CD4-positive, alpha-beta T cell treated with Interleukin-21 for 1 hour (primary cell): ENCODE results near the gene EPHB2.
"Not testable (repeated sequence)": the region's sequence is repeated elsewhere in the genome, so short reads cannot be mapped to it uniquely, and the experiment has no call there.

Experiments
- DNase-seq: peaks from one replicate; pipeline ENCODE4 v3.0.0-alpha.2; 2020

Gene EPHB2

GRCh38 chr1:22843441-22844183 lies 133.0 kb downstream of the EPHB2 start:
- not testable (repeated sequence) for DNase-seq

DNA sequence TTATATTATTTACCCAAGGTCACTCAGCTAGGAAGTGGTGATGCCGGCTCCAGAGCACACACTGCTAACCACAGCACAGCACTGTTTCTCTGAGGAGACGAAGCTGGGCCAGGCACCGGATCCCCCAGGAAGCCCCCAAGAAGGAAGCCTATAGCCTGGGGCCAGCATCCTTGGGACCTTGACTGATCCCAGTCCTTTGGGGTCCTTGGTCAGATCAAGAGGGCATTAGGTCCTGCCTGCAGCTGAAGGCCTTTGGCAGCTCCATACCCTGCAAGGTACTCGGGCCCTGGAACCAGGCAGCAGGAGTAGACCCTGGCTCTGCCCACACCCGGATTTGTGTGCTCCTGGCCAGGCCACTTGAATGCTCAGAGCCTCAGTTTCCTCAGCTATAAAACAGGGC lies 134.0 kb downstream of the EPHB2 start:
- no peak for DNase-seq

- DNase-seq, result no peak
Observed at GRCh38 chr1:22845398-22845935, 134.8 kb downstream of the EPHB2 start.

GRCh38 chr1:22846458-22846857 lies 135.8 kb downstream of the EPHB2 start:
- no peak for DNase-seq

GRCh38 chr1:22847249-22847648 lies 136.6 kb downstream of the EPHB2 start:
- DNase-seq, result no peak

DNA sequence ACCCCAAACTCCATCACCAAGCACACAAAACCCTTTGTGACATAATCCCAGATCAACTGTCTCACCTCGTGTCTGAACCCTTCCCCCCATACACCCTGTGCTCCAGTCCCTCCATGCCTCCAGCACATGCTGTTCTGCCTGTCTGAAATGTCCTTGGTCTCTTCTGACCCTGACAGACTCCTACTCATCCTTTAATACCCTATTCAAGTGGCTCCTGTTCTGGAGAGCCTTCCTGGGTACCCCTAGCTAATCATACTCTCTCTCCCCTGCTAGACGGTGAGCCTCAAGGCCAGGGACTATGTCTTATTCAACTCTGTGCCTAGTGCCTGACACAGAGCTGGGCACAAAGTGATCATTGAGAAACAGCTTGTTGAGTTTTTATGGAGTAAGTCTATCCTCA lies 137.1 kb downstream of the EPHB2 start:
- no peak for DNase-seq

GRCh38 chr1:22848405-22848804 lies 137.8 kb downstream of the EPHB2 start:
- no peak for DNase-seq

DNA sequence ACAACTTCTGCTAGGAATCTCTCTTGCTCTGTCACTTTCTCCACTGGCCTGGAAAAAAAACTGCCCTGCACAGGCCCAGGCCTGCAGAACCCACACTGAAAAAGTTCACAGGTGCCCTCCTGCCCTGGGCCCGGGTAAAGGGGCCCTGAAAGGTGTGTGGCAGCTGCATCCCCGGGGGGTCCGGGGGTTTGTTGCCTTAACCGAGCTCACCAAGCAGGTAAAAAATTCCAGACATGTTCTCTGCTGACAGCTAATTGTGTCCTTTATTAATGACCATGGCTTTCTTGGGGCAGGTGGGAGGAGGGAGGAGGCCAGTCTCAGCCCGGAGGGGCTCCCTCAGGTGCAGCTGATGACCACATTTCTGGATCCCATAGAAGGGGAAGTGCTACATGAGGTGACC lies 139.1 kb downstream of the EPHB2 start:
- DNase-seq, result no peak

GRCh38 chr1:22850281-22850680 lies 139.6 kb downstream of the EPHB2 start:
- no peak for DNase-seq

DNA sequence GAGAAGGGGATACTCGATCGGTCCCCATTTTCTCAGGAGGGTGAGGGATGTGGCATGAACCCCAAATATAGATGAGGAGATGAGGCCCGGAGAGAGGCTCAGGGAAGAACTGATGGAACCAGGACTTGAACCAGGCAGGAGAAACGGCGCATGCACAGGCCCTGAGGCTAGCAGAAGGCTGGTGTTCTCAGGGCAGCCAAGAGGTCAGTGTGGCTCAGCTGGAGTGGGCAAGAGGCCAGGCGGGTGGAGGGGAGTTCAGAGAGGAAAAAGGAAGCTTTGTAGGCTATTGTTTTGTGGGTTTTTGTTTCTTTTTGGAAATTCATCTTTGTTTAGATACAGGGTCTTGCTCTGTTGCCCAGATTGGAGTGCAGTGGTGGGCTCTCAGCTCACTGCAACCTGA lies 140.0 kb downstream of the EPHB2 start:
- no peak for DNase-seq

DNA sequence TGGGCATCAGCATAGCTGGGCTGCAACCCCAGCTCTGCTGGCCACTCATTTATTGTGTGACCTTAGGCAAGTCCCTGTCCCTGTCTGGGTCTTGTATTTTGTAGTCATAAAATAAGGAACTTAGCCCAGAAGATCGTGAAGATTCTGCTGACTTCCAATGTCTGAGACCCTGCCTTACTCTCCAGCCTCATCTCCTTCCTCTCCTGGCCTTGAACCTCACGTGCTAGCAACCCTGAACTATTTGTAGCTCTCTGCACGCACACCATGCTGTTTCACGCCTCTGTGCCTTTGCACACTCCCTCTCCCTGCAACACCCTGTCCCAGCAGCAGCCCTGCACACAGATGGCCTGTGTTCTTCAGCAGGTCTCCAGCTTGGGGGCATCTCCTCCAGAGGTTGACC lies 140.9 kb downstream of the EPHB2 start:
- DNase-seq, result no peak

GRCh38 chr1:22852144-22852655 lies 141.6 kb downstream of the EPHB2 start:
- no peak for DNase-seq

DNA sequence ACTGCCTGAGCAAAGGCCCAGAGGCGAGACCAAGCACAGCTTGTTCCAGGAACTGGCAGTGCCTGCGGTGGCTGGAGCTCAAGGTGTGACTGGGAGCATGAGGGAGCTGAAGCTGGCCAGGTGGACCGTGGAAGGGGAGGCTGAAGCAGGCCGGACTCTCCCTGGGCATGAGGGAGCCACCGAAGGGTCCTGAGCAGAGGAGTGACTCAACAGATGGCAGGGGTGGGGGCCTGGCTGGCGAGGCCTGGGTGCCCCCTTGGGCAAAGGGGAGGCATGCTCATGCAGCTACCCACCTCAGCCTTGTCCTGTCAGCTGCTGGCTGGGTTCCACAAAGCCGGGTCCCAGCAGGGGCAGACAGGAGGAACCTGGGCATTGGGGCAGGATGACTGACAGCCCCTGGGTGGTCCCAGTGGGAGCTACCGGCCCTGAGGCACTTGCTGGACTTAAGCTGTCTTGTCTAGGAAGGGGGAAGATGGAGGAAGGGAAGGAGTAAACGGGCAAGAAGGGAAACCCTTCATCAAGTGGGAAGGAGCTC lies 143.1 kb downstream of the EPHB2 start:
- no peak for DNase-seq

DNA sequence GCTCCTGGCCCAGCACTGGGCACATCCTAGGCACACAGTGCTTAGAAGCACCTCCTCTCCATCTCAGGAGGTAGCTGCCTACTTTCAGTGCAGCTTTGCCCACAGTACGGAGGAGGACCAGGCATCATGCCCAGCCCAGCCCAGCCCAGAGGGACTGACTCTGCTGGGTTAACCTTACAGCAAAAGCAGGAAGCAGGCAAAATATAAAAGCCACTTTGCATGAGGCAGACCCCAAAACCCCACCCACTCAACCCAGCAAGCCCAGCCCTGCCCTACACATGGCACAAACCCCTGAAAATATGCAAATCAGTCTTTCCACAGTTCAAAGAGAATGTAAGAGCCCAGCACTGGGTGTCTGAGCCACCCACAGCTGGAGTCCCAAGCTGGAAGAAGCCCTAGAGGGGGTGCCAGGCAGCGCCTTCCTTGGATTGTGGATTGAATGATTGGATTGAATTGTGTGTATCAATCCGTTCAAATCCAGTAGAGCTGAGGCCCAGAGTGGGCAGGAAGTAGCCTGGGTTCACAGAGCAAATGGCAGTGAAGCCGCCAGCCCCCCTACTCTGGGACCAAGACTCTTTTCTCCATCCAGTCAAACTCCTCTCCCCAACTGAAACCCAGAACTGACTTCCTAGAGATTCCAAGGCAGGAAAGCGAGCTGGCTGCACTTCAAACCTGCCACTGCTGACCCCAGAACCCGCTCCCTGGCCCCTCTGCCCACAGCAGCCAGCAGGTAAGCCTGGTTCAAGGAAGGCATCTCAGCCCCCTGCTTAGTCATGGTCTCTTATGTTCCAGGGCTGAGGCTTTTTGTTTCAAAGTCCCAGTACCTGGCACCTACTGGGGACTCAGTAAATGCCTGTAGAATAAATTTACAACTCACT lies 144.3 kb downstream of the EPHB2 start:
- DNase-seq, result no peak

DNA sequence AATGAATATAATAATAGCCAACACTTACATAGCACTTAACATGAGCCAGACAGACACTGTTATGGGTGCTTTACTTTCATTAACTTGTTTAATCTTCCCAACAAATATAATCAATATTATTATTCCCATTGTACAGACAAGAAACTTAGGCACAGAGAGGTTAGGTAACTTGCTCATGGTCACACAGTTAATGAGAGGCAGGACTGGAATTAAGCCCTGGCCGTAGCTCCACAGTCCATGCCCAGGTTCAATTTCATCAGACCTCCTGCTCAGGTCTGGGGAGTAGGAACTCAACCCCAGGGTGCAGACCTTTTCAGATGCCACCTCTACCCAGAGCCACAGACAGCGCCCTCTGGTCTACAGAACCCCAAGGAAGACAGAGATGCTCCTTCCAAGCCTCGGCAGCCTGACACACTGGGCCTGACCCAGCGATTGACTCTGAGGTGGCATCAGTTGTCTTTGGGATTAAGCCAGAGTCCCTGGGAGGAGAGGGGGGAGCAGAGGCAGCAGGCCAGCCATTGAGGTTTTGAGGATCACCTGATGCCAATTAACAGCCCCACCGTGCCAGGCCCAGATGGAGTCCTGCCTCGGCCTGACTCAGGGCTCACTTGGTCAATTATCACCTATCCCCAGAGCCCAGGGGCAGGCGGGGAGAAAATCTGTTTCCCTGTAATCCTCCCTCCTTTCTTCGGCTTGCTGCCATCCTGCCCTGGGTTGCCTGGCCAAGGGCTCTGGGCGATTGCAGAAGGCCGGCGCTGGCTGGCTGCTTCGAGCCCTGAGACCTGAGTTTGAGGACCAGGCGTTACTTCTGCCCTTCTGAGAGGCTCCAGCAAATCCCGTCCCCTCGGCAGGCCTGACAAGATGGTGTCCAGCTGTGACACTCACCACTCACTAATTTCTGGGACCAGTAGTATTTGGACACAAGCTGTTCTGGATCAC lies 145.3 kb downstream of the EPHB2 start:
- DNase-seq, result no peak

GRCh38 chr1:22857661-22858060 lies 147.0 kb downstream of the EPHB2 start:
- DNase-seq, result no peak

GRCh38 chr1:22860414-22860800 lies 149.8 kb downstream of the EPHB2 start:
- no peak for DNase-seq

DNA sequence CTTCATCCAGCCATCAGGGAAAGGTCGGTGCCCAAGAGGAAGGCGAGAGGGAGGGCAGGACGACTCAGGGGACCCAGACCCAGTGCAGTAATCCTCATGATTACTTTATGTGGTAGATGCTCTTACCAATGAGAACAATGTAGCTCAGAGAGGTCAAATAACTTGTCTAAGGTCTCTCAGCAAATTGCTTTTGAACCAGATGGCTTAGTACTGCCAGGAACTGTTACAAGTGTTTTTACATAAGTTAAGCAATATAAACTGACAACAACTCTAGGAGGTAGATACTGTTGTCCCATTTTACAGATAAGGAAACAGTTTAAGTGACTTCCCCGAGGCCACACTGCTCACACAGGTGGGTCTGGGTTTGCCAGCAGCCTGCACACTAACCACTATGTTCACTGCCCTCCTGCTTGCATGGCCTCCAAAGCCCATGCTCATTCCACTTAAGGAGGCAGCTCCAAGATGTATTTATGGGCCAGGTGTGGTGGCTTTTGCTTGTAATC lies 150.3 kb downstream of the EPHB2 start:
- DNase-seq, result no peak

GRCh38 chr1:22861764-22862440 lies 151.3 kb downstream of the EPHB2 start:
- no peak for DNase-seq

GRCh38 chr1:22862752-22863151 lies 152.1 kb downstream of the EPHB2 start:
- no peak for DNase-seq

GRCh38 chr1:22863766-22864165 lies 153.1 kb downstream of the EPHB2 start:
- DNase-seq, result no peak

- DNase-seq, result no peak
Observed at GRCh38 chr1:22864886-22865285, 154.2 kb downstream of the EPHB2 start.
